Hippocampal formation (tissue), 2 donors: ENCODE results near the gene TPST1.
"Not testable (repeated sequence)": the region's sequence is repeated elsewhere in the genome, so short reads cannot be mapped to it uniquely, and the experiment has no call there.

Source experiments
- DNase-seq, 2 donors: peaks; one replicate each; lab custom pipeline; 2025; lab: John Stamatoyannopoulos, UW

The TPST1 gene

DNA sequence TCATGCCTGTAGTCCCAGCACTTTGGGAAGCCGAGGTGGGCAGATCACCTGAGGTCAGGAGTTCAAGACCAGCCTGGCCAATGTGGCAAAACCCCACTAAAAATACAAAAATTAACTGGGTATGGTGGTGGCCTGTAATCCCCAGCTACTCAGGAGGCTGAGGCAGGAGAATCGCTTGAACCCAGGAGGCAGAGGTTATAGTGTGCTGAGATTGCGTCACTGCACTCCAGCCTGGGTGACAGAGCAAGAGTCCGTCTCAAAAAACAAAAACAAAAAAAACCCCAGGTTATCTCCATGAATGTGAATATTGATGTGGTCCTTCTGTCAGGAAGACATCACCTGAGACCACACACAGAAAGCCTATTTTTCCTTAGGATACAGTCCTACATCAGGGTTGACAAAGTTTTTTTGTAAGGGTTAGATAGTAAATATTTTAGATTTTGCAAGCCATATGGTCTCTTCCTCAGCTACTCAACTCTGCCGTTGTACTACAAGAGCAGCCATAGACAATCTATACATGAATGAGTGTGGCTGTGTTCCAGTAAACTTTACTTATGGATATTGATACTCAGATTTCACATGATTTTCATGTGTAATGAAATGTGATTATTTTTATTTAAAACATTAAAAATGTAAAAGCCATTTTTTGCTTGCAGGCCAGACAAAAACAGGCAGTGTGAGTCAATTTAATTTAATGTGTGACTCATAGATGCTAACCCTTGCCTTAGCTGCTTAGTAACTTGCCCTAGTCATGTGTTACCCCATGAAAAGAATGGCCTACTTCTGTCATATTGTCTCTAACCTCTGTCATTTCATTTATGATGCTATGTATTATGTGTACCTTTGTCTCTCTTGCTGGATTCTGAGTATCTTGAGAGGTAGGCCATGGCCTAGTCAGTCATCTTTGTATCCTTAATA is 78.1 kb downstream of the TPST1 start:
- no peak for DNase-seq

GRCh38 chr7:66296001-66296521 is 90.9 kb downstream of the TPST1 start:
- no peak for DNase-seq

GRCh38 chr7:66296557-66296956 is 91.4 kb downstream of the TPST1 start:
- no peak for DNase-seq

DNA sequence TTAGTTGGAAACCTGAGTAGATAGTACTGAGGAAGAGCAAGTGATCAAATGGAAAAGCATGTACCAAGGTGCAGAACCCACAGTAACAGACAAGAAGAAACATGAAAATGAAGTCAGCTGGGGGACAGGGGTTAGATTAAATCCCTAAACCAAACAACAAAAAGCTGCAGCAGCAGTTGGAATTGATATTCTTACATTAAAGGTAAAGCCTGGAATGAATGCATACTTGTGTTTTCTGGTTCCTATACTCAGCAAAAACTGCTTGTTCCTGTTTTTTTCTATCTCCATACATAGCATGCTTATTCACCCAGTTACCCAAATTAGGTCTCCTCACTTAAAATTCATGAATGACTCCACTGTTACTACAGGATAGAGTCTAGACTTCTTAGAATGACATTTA is 92.4 kb downstream of the TPST1 start:
- no peak for DNase-seq

GRCh38 chr7:66301249-66301648 is 96.1 kb downstream of the TPST1 start:
- no peak for DNase-seq

DNA sequence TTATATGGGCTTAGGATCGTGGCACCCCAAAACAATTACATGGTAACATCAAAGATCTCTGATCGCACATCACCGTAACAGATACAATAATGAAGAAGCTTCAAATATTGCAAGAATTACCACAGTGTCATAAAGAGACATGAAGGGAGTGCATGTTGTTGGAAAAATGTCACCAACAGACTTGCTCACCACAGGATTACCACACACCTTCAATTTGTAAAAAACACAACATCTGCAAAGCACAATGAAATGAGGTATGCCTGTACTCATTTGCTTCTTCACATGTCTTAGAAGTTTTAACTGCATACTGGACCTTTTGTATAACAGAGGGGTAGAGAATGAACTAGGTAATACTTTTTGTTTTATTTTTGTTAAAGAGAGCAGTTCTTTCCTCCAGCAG is 96.6 kb downstream of the TPST1 start:
- no peak for DNase-seq

DNA sequence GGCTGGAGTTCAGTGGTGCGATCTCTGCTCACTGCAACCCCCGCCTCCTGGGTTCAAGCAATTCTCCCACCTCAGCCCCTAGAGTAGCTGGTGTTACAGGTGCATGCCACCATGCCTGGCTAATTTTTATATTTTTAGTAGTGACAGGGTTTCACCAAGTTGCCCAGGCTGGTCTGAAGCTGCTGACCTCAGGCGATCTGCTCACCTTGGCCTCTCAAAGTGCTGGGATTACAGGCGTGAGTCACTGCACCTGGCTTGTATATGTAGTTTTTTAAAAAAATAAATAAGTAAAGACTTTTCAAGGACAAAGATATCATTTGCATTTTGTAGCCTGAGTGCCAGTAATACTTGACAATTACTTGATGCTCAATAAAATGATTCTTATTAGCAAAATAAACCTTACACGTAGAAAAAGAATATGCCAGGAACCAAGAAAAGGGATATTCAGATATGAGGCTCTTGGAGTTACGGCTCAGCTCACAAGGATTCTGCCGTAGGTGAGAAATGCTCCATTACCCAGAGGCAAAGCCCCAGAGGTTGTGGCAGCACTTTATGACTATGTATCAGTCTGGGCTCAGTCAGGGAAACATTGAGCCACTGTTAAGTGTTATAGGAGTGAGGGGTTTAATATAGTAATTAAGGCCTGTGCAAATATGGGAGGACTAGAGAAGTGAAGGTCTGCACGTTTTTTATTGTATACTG is 98.5 kb downstream of the TPST1 start:
- no peak for DNase-seq

DNA sequence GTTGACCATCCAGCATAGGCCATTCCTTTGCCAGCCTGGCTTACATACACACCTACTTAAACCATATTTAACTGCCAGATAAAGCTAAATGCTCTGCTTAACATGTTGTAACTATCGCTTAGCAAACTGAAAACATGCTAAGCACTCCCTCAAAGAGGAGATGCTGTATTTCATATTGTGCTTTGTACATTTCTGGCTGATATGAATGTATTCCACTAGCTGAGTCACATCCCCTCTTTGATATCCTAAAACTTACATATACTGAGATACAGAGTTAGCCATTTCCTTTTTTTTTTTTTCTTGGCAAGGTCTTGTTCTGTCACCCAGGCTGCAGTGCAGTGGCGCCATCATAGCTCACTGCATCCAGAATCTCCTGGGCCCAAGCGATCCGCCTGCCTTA is 99.4 kb downstream of the TPST1 start:
- no peak for DNase-seq

GRCh38 chr7:66306243-66306642 is 101.1 kb downstream of the TPST1 start:
- DNase-seq = no peak

DNA sequence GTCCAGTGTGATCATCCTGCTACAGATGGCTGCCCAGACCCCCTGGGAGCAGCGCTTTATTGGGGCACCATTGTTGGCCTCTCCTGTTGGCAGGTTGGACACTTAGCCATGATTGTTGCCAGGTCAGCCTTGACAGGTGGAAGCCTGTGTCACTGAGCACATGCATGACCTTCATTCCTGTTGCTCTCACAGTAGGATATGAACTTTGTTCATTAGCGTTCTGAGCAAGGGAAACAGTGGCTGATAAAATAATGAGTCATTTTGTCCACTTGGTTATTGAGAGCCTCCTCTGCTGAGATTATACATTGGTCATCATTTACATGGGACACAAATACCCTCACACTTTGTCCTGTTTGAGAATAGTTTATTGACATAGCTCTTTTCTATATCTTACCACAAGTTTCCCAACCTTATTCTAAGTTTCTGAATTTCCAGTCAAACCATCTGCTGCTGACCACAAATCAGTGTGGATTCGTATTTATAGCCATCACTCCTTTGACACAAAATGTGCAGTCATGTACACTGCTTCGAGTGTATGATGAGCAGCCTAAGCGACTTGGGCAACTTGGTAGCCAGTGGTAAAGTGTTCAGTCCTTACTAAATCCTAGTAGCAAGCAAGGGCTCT is 102.6 kb downstream of the TPST1 start:
- no peak for DNase-seq

GRCh38 chr7:66308411-66308810 is 103.3 kb downstream of the TPST1 start:
- DNase-seq = no peak

- no peak for DNase-seq
These were observed 105.5 kb downstream of the TPST1 start for GRCh38 chr7:66310620-66311019.

- DNase-seq = no peak
These were observed 108.9 kb downstream of the TPST1 start for GRCh38 chr7:66313886-66314568.

- DNase-seq = no peak
These were observed 110.1 kb downstream of the TPST1 start for GRCh38 chr7:66315192-66315591.

- no peak for DNase-seq
These were observed 114.4 kb downstream of the TPST1 start for GRCh38 chr7:66319407-66319979.

GRCh38 chr7:66321283-66321682 is 116.1 kb downstream of the TPST1 start:
- DNase-seq = no peak

DNA sequence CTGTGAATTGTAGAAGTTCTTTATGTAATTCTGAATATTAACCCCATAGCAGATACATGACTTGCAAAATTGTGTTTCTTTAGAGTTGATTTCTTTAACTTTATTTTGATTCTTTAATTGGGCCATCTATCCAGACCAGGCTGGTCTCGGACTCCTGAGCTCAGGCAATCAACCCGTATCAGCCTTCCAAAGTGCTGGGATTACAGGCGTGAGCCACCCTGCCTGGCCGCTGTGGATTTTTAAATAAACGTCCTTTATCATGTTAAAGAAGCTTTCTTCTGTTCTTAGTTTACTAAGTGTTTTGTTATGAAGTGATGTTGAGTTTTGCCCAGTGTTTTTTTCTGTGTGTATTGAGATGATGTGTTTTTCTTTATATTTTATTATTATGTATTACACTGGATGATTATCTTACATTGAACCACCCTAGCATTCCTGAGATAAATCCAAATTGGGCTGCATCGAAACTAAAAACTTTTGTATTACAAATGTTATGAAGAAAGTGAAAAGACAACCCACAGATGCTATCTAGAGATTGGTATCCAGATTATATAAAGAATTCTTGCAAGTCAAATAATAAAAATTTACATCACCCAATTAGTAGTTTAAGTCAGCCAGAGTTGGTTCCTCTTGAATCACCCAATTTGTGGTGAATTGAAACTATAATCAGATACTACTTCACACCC is 118.1 kb downstream of the TPST1 start:
- DNase-seq = no peak

- DNase-seq = not testable (repeated sequence)
These were observed 119.9 kb downstream of the TPST1 start for GRCh38 chr7:66324985-66325384.

DNA sequence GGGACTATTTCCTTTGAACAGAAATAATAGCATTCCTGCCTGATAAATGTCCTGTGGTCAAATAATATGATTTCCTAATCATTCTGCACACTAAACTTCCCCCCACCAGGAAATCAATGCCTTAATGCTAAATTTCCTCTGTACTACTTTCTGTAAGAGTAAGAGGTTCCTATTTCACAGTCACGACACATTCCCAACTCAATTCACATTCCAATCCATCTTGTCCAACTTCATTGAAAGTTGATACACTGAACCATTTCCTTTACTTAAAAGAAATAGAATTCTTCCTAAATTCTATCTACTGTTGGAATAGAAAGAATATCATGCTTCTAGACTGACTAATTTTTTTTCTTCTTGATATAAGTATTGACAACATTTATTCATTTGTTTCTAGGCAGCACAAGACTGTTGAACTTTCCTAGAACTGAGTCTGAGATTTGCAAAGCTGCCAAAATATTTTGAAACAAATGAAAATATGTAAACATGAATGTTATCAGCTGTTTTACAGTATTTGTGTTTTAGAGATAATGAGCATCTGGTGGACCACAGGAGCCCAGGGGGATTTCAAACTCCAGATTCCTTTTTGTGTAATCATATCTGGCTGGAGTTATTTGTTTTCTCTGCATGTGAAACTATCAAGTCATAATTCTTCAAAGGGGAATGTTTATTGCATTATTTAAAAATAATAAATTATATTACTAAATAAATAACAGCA is 121.5 kb downstream of the TPST1 start:
- no peak for DNase-seq

DNA sequence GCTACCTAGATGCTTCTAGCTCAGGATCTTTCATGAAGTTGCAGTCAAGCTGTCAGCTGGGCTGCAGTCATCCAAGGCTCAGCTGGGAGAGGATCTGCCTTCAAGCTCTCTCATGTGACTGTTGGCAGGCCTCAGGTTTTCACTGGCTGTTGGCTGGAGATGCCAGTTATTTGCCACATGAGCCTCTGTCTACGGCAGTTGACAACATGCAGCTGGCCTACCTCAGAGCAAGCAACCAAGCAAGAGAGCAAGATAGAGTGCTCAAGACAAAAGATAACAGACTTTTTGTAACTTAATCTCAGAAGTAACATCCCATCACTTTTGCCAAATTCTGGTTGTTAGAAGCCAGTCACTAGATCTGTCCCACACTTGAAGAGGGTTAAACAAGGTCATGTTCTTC is 125.8 kb downstream of the TPST1 start:
- peak in 1 of 2 donors; percentile 2 for DNase-seq
